WTC11 (cell line): Measurements from ENCODE around the gene BIRC5. TPM values are rescaled to one million over a fixed set of nuclear protein-coding genes. Genes with fewer than 3 reads are reported as not detected.
A peak's percentile ranks its signal among the peaks of the same experiment; 100 is the strongest.

Experiments used
- ATAC-seq: fragments of 200-7000 bp; cut with Tn5 transposase; 2 replicates; pipeline ENCODE4 v1.10.0; 2021; ENCODE audit warnings: mild to moderate bottlenecking, moderate library complexity
- CTCF ChIA-PET: fragments of 300-600 bp; sonication (Branson Sonifier 250); formaldehyde crosslinking; loops from one replicate; lab custom pipeline; 2021; ENCODE audit warnings: antibody characterized with exemption; lab: Charles Lee
- POLR2A ChIA-PET: fragments of 350-600 bp; sonication (Branson Sonifier 250); formaldehyde crosslinking; loops from one replicate; lab custom pipeline; 2021; ENCODE audit warnings: antibody characterized with exemption; lab: Charles Lee
- DNase-seq: peaks from one replicate; pipeline ENCODE4 v3.0.0; 2021; ENCODE audit warnings: low spot score
- H3K27ac Mint-ChIP-seq: 2 replicates; pipeline ENCODE4 v1.8.0; 2021; ENCODE audit warnings: mixed read lengths
- H3K27me3 Mint-ChIP-seq: 2 replicates; pipeline ENCODE4 v1.8.0; 2021; ENCODE audit warnings: low read depth, mild to moderate bottlenecking, moderate library complexity, mixed read lengths
- H3K36me3 Mint-ChIP-seq: 2 replicates; pipeline ENCODE4 v1.8.0; 2021; ENCODE audit warnings: mixed read lengths
- H3K4me1 Mint-ChIP-seq: 2 replicates; pipeline ENCODE4 v1.8.0; 2022; ENCODE audit warnings: mixed read lengths
- H3K4me3 Mint-ChIP-seq: 2 replicates; pipeline ENCODE4 v1.8.0; 2021; ENCODE audit warnings: mild to moderate bottlenecking, moderate library complexity, mixed read lengths
- H3K9me3 Mint-ChIP-seq: 2 replicates; pipeline ENCODE4 v1.8.0; 2021; ENCODE audit warnings: mixed read lengths
- ELF4 ChIP-seq: sonication (generic); formaldehyde crosslinking; IDR thresholded peaks from 2 replicates; pipeline ENCODE4 v1.8.1; 2022; ENCODE audit warnings: low read depth, mild to moderate bottlenecking, moderate library complexity, missing genetic modification reagents
- FOXK1 ChIP-seq: sonication (generic); formaldehyde crosslinking; IDR thresholded peaks from 2 replicates; pipeline ENCODE4 v1.8.0; 2022; ENCODE audit warnings: mild to moderate bottlenecking, moderate library complexity, missing genetic modification reagents
- GRHL2 ChIP-seq: fragments of 250-450 bp; sonication (Bioruptor Pico); IDR thresholded peaks from 2 replicates; pipeline ENCODE4 v1.8.0; 2022; ENCODE audit warnings: mild to moderate bottlenecking, moderate library complexity; ENCODE audit not compliant: insufficient replicate concordance, severe bottlenecking
- GTF2I ChIP-seq: fragments of 250-450 bp; sonication (Bioruptor Pico); conservative IDR thresholded peaks from 2 replicates; pipeline ENCODE4 v1.4.0; 2021; ENCODE audit warnings: mild to moderate bottlenecking
- HMGA2 ChIP-seq: fragments of 250-450 bp; sonication (Bioruptor Pico); IDR thresholded peaks from 2 replicates; pipeline ENCODE4 v1.4.0; 2021; ENCODE audit warnings: mild to moderate bottlenecking, moderate library complexity
- MYBL2 ChIP-seq: sonication (generic); formaldehyde crosslinking; IDR thresholded peaks from 2 replicates; pipeline ENCODE4 v1.8.1; 2023; ENCODE audit warnings: mild to moderate bottlenecking, moderate library complexity, missing genetic modification reagents
- NR1H2 ChIP-seq: sonication (generic); formaldehyde crosslinking; IDR thresholded peaks from 2 replicates; pipeline ENCODE4 v1.9.0; 2021; ENCODE audit warnings: mild to moderate bottlenecking, moderate library complexity, missing genetic modification reagents
- OVOL2 ChIP-seq: fragments of 250-450 bp; sonication (Bioruptor Pico); IDR thresholded peaks from 2 replicates; pipeline ENCODE4 v1.9.0; 2021; ENCODE audit warnings: mild to moderate bottlenecking, borderline replicate concordance
- TCF7 ChIP-seq: sonication (generic); formaldehyde crosslinking; IDR thresholded peaks from 2 replicates; pipeline ENCODE4 v1.8.0; 2022; ENCODE audit warnings: mild to moderate bottlenecking, low read depth, missing genetic modification reagents, moderate library complexity
- TEAD4 ChIP-seq: sonication (generic); formaldehyde crosslinking; IDR thresholded peaks from 2 replicates; pipeline ENCODE4 v1.8.0; 2022; ENCODE audit warnings: mild to moderate bottlenecking, missing genetic modification reagents
- ZNF671 ChIP-seq: fragments of 250-450 bp; sonication (Bioruptor Pico); IDR thresholded peaks from 2 replicates; pipeline ENCODE4 v1.8.0; 2021; ENCODE audit warnings: mild to moderate bottlenecking
- total RNA-seq: library from RNA; stranded (reverse); gene quantifications from 3 replicates; pipeline ENCODE4 v1.2.3, GENCODE V29; 2021
- TF ChIP-seq, protein P1 (sequence below): sonication (generic); formaldehyde crosslinking; IDR thresholded peaks from 2 replicates; pipeline ENCODE4 v1.8.1; 2023; ENCODE audit warnings: mild to moderate bottlenecking, missing genetic modification reagents, moderate library complexity
- TF ChIP-seq, protein P2 (sequence below): sonication (generic); formaldehyde crosslinking; IDR thresholded peaks from 2 replicates; pipeline ENCODE4 v1.8.1; 2023; ENCODE audit warnings: mild to moderate bottlenecking, missing genetic modification reagents
- TF ChIP-seq, protein P3 (sequence below): fragments of 250-450 bp; sonication (Bioruptor Pico); IDR thresholded peaks from 2 replicates; pipeline ENCODE4 v2.1.2; 2022; ENCODE audit warnings: mild to moderate bottlenecking, moderate library complexity
- TF ChIP-seq, protein P4 (sequence below): fragments of 250-450 bp; sonication (Bioruptor Pico); IDR thresholded peaks from 2 replicates; pipeline ENCODE4 v1.9.0; 2021; ENCODE audit warnings: mild to moderate bottlenecking, borderline replicate concordance
- TF ChIP-seq, protein P5 (sequence below): sonication (generic); formaldehyde crosslinking; IDR thresholded peaks from 2 replicates; pipeline ENCODE4 v1.8.1; 2022; ENCODE audit warnings: low read depth, missing genetic modification reagents, borderline replicate concordance
- TF ChIP-seq, protein P6 (sequence below): sonication (generic); formaldehyde crosslinking; conservative IDR thresholded peaks from 2 replicates; pipeline ENCODE4 v1.8.1; 2023; ENCODE audit warnings: mild to moderate bottlenecking, low read depth, missing genetic modification reagents, moderate library complexity

Gene BIRC5
- total RNA-seq, 1 experiment from 2014 or later = 115 TPM

DNA sequence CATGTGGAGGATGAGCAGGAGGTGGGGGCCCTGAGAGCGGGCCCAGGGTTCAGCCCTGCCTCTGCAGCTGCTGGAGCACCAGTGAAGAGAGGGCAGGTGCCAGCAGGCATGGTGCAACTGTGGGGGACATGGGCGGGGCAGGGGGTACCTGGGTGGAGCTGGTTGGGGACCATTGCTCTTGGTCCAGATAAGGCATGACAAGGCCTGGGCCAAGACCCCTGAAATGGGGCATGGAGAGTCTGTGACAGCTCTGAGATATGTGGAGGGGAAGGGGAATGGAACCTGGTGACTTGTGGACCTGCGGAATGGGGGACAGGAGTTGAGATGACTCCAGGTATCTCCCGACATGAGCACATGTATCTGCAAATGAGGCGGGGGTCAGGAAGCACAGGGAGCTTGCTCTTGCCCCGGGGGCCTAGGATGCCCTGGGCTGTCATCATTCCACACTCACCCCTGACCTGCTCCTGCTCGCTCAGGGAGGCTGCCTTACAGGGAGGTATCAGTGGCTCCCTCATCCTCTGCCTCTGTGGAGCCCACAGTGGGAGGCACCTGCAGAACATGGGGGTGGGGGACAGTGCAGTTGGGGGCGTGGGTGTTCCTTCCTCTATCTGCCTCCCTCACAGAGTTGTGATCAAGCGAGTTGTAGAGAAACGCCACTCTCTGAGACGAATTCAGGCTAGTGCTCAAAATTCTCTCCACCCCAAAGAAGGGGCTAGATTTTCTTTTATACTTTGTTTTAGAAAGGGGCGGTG lies 57.5 kb downstream of the BIRC5 start:
- ChIA-PET POLR2A (interaction anchor here (1.0 kb wide), 1 partner anchor 10 kb away, joined by 3 read pairs; no protein-coding TSS in a partner anchor), CTCF (interaction anchor here (1.0 to 2.4 kb wide), 3 partner anchors 17 to 55 kb away, joined by 3 to 10 read pairs (median 6); no protein-coding TSS in a partner anchor)
- ATAC-seq (no peak), DNase-seq (no peak)
- peaks cover 54% of the 10 kb centered on the region for H3K4me1 Mint-ChIP-seq
- no peak overlapping the region for H3K27ac Mint-ChIP-seq
- no peak overlapping the region for H3K4me3 Mint-ChIP-seq
- no peaks in the 10 kb centered on the region for H3K9me3 Mint-ChIP-seq
- TF ChIP-seq TEAD4 (CRISPR knock-in tag) (no peak), OVOL2 (CRISPR knock-in tag) (no peak), FOXK1 (CRISPR knock-in tag) (no peak), MYBL2 (CRISPR knock-in tag) (no peak), HMGA2 (no peak), TCF7 (CRISPR knock-in tag) (no peak), ZNF671 (no peak)
- TF ChIP-seq, protein P1, sequence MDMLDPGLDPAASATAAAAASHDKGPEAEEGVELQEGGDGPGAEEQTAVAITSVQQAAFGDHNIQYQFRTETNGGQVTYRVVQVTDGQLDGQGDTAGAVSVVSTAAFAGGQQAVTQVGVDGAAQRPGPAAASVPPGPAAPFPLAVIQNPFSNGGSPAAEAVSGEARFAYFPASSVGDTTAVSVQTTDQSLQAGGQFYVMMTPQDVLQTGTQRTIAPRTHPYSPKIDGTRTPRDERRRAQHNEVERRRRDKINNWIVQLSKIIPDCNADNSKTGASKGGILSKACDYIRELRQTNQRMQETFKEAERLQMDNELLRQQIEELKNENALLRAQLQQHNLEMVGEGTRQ (CRISPR knock-in tag) = no peak
- TF ChIP-seq, protein P2, sequence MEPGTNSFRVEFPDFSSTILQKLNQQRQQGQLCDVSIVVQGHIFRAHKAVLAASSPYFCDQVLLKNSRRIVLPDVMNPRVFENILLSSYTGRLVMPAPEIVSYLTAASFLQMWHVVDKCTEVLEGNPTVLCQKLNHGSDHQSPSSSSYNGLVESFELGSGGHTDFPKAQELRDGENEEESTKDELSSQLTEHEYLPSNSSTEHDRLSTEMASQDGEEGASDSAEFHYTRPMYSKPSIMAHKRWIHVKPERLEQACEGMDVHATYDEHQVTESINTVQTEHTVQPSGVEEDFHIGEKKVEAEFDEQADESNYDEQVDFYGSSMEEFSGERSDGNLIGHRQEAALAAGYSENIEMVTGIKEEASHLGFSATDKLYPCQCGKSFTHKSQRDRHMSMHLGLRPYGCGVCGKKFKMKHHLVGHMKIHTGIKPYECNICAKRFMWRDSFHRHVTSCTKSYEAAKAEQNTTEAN (CRISPR knock-in tag) = no peak
- H3K27me3 Mint-ChIP-seq = peaks cover 2% of the 10 kb centered on the region; the same call in 1 of the 2 replicates
- H3K36me3 Mint-ChIP-seq = no peaks in the 10 kb centered on the region

DNA sequence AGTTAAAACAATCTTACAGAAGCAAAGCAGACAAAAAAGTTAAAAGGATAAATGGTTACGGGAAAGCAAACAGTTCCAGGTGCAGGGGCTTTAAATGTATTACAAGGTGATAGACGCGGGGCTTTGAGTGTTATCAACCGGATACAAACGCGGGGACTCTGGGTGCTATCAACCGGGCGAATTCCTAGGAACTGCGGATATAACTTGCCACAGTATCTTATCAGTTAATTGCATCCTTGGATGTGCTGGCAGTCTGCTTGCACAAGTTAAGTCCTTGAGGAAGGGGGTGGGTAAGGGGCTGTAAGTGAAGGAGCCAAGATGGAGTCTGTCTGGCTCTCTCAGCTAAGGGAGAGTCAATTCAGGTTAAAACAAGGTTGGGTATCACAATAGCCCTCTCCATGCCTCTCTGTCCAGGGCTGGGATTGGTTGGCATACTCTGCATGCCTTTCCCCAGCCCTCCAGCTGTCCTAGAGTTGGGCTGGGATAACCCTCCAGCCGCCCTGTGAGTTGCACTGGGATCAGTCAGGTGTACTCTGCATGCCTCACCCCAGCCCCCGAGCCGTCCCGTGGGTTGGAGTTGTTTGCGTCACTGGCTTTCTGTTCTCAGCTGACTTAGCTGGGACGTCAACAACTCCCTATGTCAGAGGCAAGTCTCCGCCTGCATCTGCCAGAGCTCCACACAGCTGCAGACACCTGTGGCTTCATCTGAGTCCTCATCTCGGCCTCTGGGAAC lies 58.3 kb downstream of the BIRC5 start:
- Mint-ChIP-seq H3K4me1 (peaks cover 48% of the 10 kb centered on the region), H3K9me3 (no peaks in the 10 kb centered on the region), H3K27me3 (peaks cover 2% of the 10 kb centered on the region; the same call in 1 of the 2 replicates), H3K4me3 (no peak overlapping the region), H3K27ac (peak overlapping the region; percentile 53), H3K36me3 (no peaks in the 10 kb centered on the region)
- ChIA-PET POLR2A (interaction anchor here (0.9 to 1.0 kb wide), 2 partner anchors 9 to 18 kb away, joined by 3 read pairs; no protein-coding TSS in a partner anchor), CTCF (interaction anchor here (1.8 to 3.2 kb wide), 3 partner anchors 16 to 22 kb away, joined by 6 to 12 read pairs (median 10); no protein-coding TSS in a partner anchor)
- peak; percentile 67 for DNase-seq
- ATAC-seq = peak; percentile 62
- TF ChIP-seq, protein P3, sequence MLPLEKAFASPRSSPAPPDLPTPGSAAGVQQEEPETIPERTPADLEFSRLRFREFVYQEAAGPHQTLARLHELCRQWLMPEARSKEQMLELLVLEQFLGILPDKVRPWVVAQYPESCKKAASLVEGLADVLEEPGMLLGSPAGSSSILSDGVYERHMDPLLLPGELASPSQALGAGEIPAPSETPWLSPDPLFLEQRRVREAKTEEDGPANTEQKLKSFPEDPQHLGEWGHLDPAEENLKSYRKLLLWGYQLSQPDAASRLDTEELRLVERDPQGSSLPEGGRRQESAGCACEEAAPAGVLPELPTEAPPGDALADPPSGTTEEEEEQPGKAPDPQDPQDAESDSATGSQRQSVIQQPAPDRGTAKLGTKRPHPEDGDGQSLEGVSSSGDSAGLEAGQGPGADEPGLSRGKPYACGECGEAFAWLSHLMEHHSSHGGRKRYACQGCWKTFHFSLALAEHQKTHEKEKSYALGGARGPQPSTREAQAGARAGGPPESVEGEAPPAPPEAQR (CRISPR knock-in tag) = 0 out of 2 replicates have a peak, but pooled peaks have one; percentile 42
- TF ChIP-seq ELF4 (CRISPR knock-in tag) = no peak
- TF ChIP-seq OVOL2 (CRISPR knock-in tag) = no peak
- TF ChIP-seq, protein P4, sequence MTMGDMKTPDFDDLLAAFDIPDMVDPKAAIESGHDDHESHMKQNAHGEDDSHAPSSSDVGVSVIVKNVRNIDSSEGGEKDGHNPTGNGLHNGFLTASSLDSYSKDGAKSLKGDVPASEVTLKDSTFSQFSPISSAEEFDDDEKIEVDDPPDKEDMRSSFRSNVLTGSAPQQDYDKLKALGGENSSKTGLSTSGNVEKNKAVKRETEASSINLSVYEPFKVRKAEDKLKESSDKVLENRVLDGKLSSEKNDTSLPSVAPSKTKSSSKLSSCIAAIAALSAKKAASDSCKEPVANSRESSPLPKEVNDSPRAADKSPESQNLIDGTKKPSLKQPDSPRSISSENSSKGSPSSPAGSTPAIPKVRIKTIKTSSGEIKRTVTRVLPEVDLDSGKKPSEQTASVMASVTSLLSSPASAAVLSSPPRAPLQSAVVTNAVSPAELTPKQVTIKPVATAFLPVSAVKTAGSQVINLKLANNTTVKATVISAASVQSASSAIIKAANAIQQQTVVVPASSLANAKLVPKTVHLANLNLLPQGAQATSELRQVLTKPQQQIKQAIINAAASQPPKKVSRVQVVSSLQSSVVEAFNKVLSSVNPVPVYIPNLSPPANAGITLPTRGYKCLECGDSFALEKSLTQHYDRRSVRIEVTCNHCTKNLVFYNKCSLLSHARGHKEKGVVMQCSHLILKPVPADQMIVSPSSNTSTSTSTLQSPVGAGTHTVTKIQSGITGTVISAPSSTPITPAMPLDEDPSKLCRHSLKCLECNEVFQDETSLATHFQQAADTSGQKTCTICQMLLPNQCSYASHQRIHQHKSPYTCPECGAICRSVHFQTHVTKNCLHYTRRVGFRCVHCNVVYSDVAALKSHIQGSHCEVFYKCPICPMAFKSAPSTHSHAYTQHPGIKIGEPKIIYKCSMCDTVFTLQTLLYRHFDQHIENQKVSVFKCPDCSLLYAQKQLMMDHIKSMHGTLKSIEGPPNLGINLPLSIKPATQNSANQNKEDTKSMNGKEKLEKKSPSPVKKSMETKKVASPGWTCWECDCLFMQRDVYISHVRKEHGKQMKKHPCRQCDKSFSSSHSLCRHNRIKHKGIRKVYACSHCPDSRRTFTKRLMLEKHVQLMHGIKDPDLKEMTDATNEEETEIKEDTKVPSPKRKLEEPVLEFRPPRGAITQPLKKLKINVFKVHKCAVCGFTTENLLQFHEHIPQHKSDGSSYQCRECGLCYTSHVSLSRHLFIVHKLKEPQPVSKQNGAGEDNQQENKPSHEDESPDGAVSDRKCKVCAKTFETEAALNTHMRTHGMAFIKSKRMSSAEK (CRISPR knock-in tag) = 0 out of 2 replicates have a peak, but pooled peaks have one; percentile 25
- peak; percentile 13 for TF ChIP-seq GRHL2
- TF ChIP-seq, protein P5, sequence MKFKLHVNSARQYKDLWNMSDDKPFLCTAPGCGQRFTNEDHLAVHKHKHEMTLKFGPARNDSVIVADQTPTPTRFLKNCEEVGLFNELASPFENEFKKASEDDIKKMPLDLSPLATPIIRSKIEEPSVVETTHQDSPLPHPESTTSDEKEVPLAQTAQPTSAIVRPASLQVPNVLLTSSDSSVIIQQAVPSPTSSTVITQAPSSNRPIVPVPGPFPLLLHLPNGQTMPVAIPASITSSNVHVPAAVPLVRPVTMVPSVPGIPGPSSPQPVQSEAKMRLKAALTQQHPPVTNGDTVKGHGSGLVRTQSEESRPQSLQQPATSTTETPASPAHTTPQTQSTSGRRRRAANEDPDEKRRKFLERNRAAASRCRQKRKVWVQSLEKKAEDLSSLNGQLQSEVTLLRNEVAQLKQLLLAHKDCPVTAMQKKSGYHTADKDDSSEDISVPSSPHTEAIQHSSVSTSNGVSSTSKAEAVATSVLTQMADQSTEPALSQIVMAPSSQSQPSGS (CRISPR knock-in tag) = no peak
- TF ChIP-seq, protein P6, sequence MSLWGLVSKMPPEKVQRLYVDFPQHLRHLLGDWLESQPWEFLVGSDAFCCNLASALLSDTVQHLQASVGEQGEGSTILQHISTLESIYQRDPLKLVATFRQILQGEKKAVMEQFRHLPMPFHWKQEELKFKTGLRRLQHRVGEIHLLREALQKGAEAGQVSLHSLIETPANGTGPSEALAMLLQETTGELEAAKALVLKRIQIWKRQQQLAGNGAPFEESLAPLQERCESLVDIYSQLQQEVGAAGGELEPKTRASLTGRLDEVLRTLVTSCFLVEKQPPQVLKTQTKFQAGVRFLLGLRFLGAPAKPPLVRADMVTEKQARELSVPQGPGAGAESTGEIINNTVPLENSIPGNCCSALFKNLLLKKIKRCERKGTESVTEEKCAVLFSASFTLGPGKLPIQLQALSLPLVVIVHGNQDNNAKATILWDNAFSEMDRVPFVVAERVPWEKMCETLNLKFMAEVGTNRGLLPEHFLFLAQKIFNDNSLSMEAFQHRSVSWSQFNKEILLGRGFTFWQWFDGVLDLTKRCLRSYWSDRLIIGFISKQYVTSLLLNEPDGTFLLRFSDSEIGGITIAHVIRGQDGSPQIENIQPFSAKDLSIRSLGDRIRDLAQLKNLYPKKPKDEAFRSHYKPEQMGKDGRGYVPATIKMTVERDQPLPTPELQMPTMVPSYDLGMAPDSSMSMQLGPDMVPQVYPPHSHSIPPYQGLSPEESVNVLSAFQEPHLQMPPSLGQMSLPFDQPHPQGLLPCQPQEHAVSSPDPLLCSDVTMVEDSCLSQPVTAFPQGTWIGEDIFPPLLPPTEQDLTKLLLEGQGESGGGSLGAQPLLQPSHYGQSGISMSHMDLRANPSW (CRISPR knock-in tag) = no peak
- TF ChIP-seq GTF2I (CRISPR knock-in tag) = no peak
- no peak for TF ChIP-seq NR1H2
